K562 (cell line): Measurements from ENCODE around the gene KRTAP10-9. TPM values are rescaled to one million over a fixed set of nuclear protein-coding genes. Genes with fewer than 3 reads are reported as not detected.
"Not testable (repeated sequence)": the region's sequence is repeated elsewhere in the genome, so short reads cannot be mapped to it uniquely, and the experiment has no call there.

Source experiments
- ATAC-seq: fragments of 200-7000 bp; cut with Tn5 transposase; 3 replicates; pipeline ENCODE4 v1.9.1; 2020; ENCODE audit warnings: moderate library complexity
- BruUV-seq: library from RNA; stranded (reverse); fragments of 400-500 nt; replicated peaks from 2 replicates; lab custom pipeline; 2021; lab: Mats Ljungman, UMichigan
- CTCF ChIA-PET: fragments of 300-600 bp; formaldehyde crosslinking; extraction: SDS; loops from one replicate; lab custom pipeline; 2021; ENCODE audit warnings: low intra/inter-chr PET ratio; lab: Yijun Ruan, JAX
- POLR2A ChIA-PET: fragments of 300-600, 350-650 bp; sonication (Branson Sonifier 250); formaldehyde crosslinking; extraction: SDS; loops from one replicate; lab custom pipeline; 2021; ENCODE audit warnings: antibody characterized with exemption, inconsistent platforms; lab: Yijun Ruan, JAX
- DNase-seq, 4 experiments: peaks; one replicate each; pipeline versions ENCODE4 v3.0.0 to v3.0.0-alpha.2; 2011 to 2018; ENCODE audit warnings: low spot score in 3 of 4, mixed read lengths in 3 of 4; ENCODE audit errors: extremely low read depth in 1 of 4
- FAIRE-seq: peaks from 2 replicates; lab custom pipeline; 2011; peaks lifted over from hg19 to GRCh38; lab: Jason Lieb, UNC
- H2AFZ ChIP-seq: 2 replicates; pipeline ENCODE4 v1.6.0; 2011; ENCODE audit warnings: low read depth, low read length, control low read depth, inconsistent platforms
- H3K27ac ChIP-seq: fragments of 200-600 bp; 3 replicates; pipeline ENCODE4 v1.8.0; 2011; ENCODE audit warnings: low read depth, mild to moderate bottlenecking, control low read depth, inconsistent platforms, low read length, moderate library complexity, mixed read lengths; ENCODE audit errors: extremely low read depth
- H3K27me3 ChIP-seq, 2 experiments: fragments of 300-600 bp in 1 of 2; 2 replicates in 1 of 2; 3 replicates in 1 of 2; pipeline versions ENCODE4 v1.6.0 to v1.8.0; 2011; ENCODE audit warnings: inconsistent platforms in 2 of 2, low read length in 2 of 2, mild to moderate bottlenecking in 1 of 2, mixed read lengths in 1 of 2, moderate library complexity in 1 of 2; ENCODE audit not compliant: control insufficient read depth in 2 of 2, insufficient read depth in 2 of 2
- H3K36me3 ChIP-seq: fragments of 300-600 bp; 3 replicates; pipeline ENCODE4 v1.8.0; 2011; ENCODE audit warnings: mild to moderate bottlenecking, low read length, inconsistent platforms; ENCODE audit not compliant: control insufficient read depth, insufficient read depth
- H3K4me1 ChIP-seq, 2 experiments: fragments of 200-600 bp in 1 of 2; replicated peaks in 1 of 2; 2 replicates in 1 of 2; 3 replicates in 1 of 2; pipeline versions ENCODE4 v1.5.1 to v1.8.0; 2011; ENCODE audit warnings: inconsistent platforms in 2 of 2, low read length in 2 of 2, mild to moderate bottlenecking in 1 of 2, mixed read lengths in 1 of 2, moderate library complexity in 1 of 2; ENCODE audit not compliant: control insufficient read depth in 2 of 2, insufficient read depth in 2 of 2
- H3K4me2 ChIP-seq: 2 replicates; pipeline ENCODE4 v1.6.1; 2011; ENCODE audit warnings: low read length, control low read depth, inconsistent platforms, mixed read lengths; ENCODE audit not compliant: insufficient read depth
- H3K4me3 ChIP-seq: fragments of 200-600 bp; sonication (generic), shearing (Covaris generic); 2 replicates; pipeline ENCODE4 v1.5.1; 2016; ENCODE audit warnings: control low read depth, inconsistent platforms
- H3K79me2 ChIP-seq: fragments of 200-600 bp; 3 replicates; pipeline ENCODE4 v1.8.0; 2011; ENCODE audit warnings: low read length, inconsistent platforms; ENCODE audit not compliant: control insufficient read depth, insufficient read depth
- H3K9ac ChIP-seq, 2 experiments: 2 replicates each; pipeline versions ENCODE4 v1.6.0 to v1.6.1; 2011; ENCODE audit warnings: low read depth in 2 of 2, low read length in 2 of 2, control low read depth in 1 of 2, inconsistent platforms in 1 of 2, mild to moderate bottlenecking in 1 of 2, mixed read lengths in 1 of 2; ENCODE audit not compliant: insufficient read depth in 1 of 2
- H3K9me1 ChIP-seq: one replicate; pipeline ENCODE4 v1.6.0; 2011; ENCODE audit warnings: inconsistent platforms, mild to moderate bottlenecking, low read length, moderate library complexity; ENCODE audit not compliant: control insufficient read depth, insufficient read depth
- H3K9me3 ChIP-seq: replicated peaks from 2 replicates; pipeline ENCODE4 v1.5.1; 2011; ENCODE audit warnings: low read depth, low read length, inconsistent platforms; ENCODE audit not compliant: control insufficient read depth, insufficient read depth
- H4K20me1 ChIP-seq: replicated peaks from 2 replicates; pipeline ENCODE4 v1.6.1; 2011; ENCODE audit warnings: low read length, inconsistent platforms, mixed read lengths; ENCODE audit not compliant: control insufficient read depth, insufficient read depth
- ZNF143 ChIP-seq: sonication (generic); formaldehyde crosslinking; IDR thresholded peaks from 2 replicates; pipeline ENCODE4 v1.9.0; 2022; ENCODE audit warnings: mild to moderate bottlenecking, missing genetic modification reagents
- ZNF24 ChIP-seq: fragments of 450-650 bp; IDR thresholded peaks from 2 replicates; pipeline ENCODE4 v1.6.1; 2016
- WGBS: fragments of 100-300 bp; shearing (Covaris generic); methylation state at CpG from one replicate; pipeline ENCODE4 v1.1.6; 2016; ENCODE audit warnings: low coverage, mixed read lengths; ENCODE audit not compliant: insufficient coverage; ENCODE audit errors: missing lambda C conversion rate; 5-methylcytosine and 5-hydroxymethylcytosine counted together
- in situ Hi-C: fragments of 300-500 bp; cut with MboI; formaldehyde crosslinking; loops from 4 replicates; pipeline ENCODE4 v1.15.0; 2018; ENCODE audit warnings: inconsistent platforms, mixed read lengths
- intact Hi-C: fragments of 100-400 bp; cut with micrococcal nuclease; formaldehyde crosslinking; loops from 2 replicates; pipeline ENCODE4 v1.14.2; 2022
- polyA plus RNA-seq, 8 experiments: library from polyadenylated mRNA; depleted of rRNA in 4 of 8; stranded (reverse) in 5 of 8; unstranded in 3 of 8; fragments of >200 nt; fragmentation: Nextera tagmentation in 2 of 8; fragmentation: Illumina TruSeq in 1 of 8; extraction: Ambion mirVana in 2 of 8; extraction: Trizol in 1 of 8; gene quantifications; 2 replicates each; pipeline versions ENCODE4 v1.2.1 to v1.2.3, GENCODE V29; 2011 to 2014; ENCODE audit warnings: inconsistent platforms in 1 of 8, missing spikeins in 1 of 8
- total RNA-seq, 7 experiments: library from RNA; depleted of rRNA in 6 of 7; stranded (reverse); fragments of >200 nt in 6 of 7; fragmentation: Illumina TruSeq in 2 of 7; extraction: Trizol in 2 of 7; gene quantifications; 2 replicates each; pipeline versions ENCODE4 v1.2.1 to v1.2.3, GENCODE V29; 2011 to 2021; ENCODE audit warnings: low replicate concordance in 1 of 7
- TF ChIP-seq, protein P1 (sequence below): fragments of 450-650 bp; IDR thresholded peaks from 2 replicates; pipeline ENCODE4 v1.6.1; 2016; ENCODE audit warnings: mild to moderate bottlenecking

KRTAP10-9 gene
- total and polyA plus RNA-seq, 9 of the 15 experiments (the other 6 are each of a cell fraction or from before 2014, with no cell fraction given) = not detected

DNA sequence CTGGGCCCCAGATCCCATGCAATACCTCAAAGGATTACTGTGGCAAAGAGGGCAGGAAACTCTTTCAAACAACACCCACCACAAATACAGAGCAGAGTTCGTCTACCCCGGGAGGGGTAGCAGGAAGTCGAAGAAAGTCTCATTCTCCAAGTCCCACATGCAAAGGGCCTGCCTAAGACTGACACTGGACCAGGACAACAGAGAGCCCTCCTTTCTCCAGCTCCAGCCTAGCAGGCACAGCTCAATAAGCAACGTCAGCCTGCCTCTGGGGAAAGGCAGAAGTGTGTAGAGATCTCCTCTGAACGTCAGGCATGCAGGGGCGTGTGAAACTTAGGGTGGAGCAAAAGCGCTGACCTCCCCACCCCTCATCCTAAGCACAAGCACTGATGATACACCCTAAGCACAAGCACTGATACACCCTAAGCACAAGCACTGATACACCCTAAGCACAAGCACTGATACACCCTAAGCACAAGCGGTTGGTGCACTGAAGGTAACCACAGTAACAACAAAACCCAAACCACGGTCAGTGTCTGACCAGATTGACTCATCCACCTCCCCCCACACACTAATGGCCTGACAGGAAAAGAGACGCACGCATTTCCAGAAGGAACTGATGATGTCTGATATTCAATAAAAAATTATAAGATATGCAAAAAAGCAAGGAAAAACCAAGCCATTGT is 32.2 kb downstream of the KRTAP10-9 start (continued):
- TF ChIP-seq ZNF143 (CRISPR knock-in tag) (no peak), ZNF24 (no peak)
- TF ChIP-seq, protein P1, sequence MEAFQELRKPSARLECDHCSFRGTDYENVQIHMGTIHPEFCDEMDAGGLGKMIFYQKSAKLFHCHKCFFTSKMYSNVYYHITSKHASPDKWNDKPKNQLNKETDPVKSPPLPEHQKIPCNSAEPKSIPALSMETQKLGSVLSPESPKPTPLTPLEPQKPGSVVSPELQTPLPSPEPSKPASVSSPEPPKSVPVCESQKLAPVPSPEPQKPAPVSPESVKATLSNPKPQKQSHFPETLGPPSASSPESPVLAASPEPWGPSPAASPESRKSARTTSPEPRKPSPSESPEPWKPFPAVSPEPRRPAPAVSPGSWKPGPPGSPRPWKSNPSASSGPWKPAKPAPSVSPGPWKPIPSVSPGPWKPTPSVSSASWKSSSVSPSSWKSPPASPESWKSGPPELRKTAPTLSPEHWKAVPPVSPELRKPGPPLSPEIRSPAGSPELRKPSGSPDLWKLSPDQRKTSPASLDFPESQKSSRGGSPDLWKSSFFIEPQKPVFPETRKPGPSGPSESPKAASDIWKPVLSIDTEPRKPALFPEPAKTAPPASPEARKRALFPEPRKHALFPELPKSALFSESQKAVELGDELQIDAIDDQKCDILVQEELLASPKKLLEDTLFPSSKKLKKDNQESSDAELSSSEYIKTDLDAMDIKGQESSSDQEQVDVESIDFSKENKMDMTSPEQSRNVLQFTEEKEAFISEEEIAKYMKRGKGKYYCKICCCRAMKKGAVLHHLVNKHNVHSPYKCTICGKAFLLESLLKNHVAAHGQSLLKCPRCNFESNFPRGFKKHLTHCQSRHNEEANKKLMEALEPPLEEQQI = no peak

DNA sequence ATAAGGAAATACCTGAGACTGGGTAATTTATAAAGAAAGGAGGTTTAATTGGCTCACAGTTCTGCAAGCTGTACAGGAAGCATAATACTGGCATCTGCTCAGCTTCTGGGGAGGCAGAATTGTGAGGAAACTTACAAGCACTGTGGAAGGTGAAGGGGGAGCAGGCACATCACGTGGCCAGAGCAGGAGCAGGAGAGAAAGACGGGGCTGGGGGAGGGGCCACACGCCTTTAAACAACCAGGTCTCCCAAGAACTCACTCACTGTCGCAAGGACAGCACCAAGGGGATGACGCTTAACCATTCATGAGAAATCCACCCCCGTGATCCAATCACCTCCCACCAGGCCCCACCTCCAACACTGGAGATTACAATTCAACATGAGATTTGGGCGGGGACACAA is 34.7 kb downstream of the KRTAP10-9 start:
- DNase-seq, FAIRE-seq, H3K79me2 ChIP-seq, H3K27me3 ChIP-seq, H2AFZ ChIP-seq, BruUV-seq, H4K20me1 ChIP-seq, H3K4me3 ChIP-seq, H3K36me3 ChIP-seq, H3K4me1 ChIP-seq, in situ Hi-C loops, H3K27ac ChIP-seq, H3K9ac ChIP-seq, ATAC-seq, POLR2A ChIA-PET, H3K9me1 ChIP-seq, CTCF ChIA-PET, H3K4me2 ChIP-seq, H3K9me3 ChIP-seq, intact Hi-C loops: not testable (repeated sequence)
- 2% methylated on average over 7 of the region's 7 CpGs for WGBS
